Colon (tissue), 2 donors: ENCODE measurements around the gene PCBP3.

Experiments used
- FAIRE-seq: peaks from 2 replicates; lab custom pipeline; 2012; peaks lifted over from hg19 to GRCh38; lab: Jason Lieb, UNC
- donor health status: control.
- donor health status: control.

PCBP3 gene

DNA sequence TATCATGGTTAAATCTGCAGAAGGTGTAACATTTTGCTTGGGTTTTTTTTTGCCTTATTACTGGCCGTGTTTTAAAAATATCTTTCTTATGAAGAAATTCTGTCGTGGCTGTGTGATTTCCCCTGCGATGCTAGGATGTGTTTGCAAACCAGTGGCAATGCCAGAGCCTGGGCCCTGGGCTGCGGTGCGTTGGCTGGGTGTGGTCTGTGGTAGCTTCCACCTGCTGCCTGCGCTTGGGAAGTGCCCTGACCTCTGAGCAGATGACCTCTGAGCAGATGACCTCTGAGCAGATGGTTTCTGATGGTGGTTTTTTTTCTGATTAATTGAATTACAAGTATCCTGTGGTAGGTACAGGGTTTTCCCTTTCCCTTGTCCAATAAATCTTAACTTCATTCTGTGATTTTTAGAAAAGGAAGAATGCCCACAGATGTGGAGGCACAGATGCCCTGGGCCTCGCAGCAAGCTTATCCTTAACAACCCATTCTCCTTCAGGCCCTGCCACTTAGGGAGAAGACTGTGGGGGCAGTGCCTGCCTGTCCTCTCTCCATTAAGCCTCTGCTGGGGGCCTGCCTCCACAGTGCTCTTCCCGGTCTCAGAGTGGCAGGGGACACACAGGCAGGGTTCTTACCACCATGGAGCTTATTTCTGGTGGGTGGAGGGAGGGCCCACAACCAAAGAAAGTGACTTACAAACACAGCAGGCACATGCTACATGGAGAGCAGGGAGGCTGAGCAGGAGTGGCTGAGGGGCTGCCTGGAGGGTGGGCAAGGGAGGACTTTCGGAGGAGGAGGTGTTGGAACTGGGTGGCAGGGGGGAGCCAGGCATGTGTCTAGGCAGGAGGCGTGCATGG is 81.7 kb downstream of the PCBP3 start:
- FAIRE-seq, result no peak

DNA sequence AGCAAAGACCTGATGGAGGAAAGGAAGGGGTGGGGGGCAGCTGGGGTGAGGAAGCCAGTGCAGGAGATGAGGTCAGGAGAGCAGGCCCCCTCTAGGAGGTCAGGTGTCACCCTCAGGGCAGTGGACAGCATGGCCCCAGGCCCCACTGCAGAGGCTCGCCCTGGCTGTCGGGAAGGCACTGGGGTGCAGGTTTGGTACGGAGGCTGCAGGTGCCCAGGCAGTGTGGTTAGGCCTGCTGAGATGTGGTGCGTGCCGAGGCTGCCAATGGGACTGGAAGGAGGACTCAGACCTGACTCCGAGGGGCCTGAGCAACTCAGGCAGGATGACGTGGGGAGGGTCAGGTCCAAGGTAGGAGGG is 82.3 kb downstream of the PCBP3 start:
- FAIRE-seq, result no peak

DNA sequence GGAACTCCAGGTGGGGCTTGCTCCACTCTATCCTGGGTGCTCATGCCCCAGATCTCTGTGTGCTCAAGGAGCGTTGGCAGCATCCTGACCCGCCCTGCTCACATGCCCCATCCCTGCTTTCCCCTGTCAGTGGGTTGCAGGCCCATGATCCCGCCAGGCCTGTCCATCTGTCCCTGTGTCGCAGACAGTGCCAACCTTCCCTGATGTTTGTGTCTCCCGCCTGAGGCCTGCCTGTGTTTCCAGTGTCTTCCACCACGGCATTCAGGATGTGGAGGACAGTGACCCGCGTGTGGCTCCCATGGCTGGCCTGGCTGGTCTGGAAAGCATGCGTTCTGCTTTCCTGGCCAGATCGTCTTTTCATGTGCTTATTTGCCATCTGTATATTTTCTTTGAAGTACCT is 82.9 kb downstream of the PCBP3 start:
- FAIRE-seq, result no peak

DNA sequence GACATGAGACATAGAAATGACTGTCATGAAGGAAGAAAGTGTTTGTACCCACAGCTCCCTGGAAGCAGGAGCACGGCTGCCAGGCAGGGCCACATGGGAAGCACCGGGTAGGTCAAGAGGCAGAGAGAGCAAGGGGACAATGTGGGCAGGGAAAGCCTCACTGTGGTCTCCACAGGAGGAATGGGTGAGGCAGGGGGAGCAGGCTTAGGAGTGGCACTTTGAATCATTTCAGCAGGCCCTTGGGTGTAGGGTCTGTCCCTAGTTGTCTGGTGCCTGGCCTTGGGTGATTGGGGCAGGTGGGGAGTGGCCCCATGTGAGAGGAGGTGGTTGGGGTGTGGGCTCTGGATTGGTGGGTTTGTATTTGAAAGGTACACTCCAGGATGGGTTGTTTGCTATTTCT is 83.9 kb downstream of the PCBP3 start:
- no peak for FAIRE-seq

DNA sequence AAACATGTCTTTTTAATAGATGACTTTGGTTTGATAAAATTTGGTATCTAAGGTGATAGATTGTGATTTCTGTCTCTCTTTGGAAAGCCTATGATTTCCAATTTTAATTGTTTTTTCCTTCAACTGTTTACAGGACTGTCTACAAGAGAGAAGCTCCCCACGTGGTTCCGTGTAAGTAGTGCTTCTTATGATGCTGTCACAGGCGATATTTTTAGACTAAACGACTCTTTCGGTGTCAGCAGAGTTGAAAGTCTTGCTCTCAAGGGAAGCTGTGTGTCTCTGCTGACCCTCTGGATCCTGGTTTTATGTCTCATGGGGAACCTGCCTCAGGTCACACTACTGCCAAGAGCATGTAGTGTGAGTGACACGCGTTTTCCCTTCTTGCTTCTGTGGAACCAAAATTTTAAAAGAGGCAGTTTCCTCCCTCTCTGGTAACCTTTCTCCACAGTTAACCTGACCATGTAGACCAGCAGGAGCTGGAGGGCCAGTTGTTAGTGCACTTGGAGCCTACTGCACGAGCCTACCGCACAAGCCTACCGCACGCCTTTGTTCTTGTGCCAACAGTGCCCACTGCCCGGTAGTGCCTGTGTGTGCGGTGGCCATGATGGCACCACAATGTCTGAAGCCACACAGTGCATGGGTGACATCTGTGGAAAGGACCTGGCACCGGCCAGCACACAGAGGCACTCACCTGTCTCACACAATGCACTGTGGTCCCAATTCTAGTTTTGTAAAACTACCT is 91.9 kb downstream of the PCBP3 start:
- no peak for FAIRE-seq

DNA sequence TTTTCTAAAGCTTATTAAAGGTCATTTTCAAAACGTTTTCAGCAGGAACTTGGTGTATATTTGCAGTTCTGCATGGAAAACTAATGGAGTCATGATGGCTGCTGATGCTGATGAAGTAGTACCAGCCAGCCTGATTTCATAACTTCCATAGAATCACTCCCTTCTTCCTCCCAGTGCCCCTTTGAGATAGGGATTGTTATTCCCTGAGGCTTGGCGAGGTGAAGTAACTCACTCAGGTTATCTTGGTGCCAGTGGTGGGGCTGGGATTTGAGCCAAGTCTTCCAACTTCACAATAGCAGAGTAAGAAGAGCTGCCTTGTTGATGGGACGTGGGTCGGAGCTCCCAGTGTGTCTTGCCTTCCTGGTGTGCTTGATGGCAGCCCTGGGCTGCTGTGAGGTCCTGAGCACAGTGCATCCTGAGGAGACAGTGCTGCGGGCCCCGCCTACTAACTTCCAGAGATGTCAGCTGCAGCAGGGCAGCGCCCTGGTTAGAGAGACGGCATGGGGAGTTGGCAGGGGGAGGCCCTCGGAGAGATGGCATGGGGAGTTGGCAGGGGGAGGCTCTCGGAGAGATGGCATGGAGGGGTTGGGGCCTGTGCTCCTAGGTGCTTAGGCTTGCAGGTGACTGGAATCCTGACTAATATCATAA is 92.6 kb downstream of the PCBP3 start:
- no peak for FAIRE-seq

DNA sequence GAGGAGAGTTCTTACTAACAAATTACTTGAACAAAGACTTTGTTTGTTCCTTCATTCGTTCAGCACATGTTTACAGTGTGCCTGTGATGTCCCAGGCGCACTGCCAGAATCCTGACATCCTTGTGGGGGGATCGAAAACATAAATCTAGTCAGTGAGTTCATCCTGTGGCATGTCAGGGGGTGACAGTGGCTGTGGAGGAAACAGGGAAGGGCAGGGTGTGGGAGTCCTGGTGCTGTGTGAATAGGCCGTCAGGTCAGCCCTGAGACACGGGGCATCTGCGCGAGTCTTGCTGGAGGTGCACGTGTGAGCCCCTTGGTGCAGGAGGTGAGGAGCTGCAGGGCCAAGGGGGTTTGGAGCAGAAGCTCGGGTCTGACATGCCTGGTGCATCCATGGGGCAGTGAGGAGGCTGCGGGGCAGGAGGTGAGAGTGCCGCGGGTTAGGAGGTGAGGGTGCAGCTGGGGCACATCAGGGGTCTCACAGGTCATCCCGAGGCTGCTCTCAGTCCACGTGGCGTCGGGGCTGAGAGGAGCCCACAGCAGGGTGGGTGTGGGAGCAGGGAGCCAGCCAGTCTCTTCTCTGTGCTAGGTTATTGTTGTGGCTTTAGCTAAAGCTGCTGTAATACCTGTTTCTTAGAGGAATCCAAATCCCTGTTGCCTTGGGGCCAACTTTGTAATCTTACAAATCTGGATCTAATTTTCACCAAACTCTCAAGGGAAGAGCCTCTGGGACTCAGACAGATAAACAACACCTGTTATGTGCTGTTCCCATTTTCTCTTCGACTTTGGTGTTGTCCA is 93.4 kb downstream of the PCBP3 start:
- no peak for FAIRE-seq

DNA sequence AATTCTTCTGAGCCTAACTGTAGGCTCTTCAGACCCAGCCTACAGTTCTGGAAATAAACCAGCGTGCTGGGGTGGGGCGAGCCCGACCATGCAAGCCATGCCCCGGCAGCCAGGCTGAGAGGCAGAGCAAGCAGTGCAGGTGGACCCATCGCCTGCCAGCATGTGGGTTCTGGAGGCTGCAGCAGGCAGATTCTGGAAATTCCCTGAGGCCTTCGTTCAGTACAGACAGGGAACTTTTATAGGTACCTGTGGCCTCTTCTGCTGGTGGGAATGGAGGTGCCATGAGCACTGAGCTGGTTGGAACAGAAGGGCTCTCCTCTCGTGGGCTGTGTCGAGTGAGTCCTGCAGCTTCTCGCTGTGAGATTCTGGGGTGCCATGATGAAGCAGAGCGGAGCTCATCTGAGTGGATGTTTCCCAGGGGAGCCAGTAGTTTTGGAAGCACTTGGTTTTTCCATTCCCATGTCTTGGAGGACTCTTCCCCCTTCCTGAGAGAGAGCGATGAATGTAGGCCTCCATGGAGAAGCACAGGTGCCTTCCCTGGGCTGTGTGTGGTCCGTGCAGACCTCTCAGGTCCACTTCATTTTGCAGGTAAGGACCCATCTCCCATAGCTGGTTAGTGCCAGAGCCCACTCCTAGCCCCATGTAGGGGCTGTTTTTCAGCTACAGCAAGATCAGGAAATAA is 94.1 kb downstream of the PCBP3 start:
- no peak for FAIRE-seq

DNA sequence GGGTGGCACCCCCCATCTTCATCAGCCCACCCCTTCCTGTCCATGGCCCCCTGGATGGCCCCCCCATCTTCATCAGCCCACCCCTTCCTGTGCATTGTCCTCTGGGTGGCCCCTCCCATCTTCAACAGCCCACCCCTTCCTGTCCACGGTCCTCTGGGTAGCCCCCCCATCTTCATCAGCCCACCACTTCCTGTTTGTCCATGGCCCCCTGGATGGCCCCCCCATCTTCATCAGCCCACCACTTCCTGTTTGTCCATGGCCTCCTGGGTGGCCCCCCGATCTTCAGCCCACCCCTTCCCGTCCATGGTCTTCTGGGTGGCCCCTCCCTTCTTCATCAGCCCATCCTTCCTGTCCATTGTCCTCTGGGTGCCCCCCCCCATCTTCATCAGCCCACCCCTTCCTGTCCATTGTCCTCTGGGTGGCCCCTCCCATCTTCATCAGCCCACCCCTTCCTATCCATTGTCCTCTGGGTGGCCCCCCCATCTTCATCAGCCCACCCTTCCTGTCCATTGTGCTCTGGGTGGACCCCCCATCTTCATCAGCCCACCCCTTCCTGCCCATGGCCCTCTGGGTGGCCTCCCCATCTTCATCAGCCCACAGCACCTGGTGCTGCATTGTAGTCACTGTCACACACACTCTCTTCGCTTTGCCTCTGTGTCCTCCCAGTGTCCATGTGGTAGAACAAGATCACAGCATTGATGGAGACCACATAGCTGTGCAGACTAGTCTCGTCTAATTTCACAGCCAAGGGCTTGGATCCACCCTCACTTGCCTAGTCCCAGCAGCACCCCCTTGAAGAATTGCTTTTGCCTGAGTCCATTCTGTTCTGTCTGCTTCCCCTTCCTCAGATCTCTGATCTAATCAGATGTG is 95.9 kb downstream of the PCBP3 start:
- FAIRE-seq, result no peak

DNA sequence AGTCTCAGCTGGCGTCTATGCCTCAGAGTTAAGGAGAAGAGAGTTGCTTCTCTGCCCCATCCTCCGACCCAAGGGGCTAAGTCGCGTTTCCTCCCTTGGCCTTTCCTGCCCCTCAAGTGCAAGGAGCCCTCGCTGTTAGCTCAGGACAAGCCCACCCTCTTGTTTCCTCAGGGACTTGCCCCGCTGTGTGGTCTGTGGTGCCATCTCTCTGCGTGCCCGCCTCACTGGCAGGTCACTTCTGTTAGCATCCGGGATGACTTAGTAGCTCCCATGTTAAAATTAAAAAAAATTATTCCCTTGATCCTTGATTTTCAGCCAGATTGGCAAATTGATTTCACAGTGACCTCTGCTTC is 96.5 kb downstream of the PCBP3 start:
- no peak for FAIRE-seq

DNA sequence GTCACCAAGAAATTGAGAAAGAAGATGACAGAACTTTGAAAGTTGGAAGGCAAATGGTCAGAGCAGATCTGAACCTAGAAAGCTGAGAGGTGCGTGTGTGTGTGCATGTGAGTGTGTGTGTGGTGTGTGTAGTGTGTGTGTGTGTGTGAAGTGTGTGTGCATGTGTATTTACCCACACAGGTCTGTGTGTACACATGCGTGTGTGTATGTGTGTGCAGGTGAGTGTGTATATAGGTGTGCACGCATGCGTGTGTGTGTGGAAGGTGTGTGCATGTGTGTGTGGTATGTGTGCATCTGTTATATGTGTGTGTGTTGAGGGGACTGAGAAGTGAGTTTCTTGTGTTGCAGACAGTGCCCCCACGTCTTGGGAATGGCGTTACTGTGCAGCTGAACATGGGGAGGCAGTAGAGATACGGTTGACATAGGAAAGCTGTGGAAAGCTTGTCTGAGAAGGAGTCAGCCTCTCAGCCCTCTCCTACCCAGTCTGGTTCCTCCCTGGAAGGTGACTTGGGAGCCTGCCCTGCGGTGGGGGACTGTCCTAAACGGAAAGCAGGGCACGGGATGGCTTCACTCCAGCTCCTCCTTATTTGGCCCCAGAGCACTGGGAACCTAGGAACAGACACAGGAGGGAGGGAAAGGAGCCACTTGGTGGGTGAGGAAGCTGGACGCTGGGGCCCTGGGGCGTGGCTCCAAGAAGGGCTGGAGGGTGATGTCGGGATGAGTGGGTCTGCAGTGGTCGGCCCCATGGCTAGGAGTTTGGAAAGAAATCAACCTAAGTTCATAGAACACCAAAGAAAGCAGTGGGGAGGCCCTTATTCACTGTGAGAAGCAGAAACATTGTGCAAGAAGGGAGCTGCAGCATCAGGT is 97.2 kb downstream of the PCBP3 start:
- FAIRE-seq, result no peak

DNA sequence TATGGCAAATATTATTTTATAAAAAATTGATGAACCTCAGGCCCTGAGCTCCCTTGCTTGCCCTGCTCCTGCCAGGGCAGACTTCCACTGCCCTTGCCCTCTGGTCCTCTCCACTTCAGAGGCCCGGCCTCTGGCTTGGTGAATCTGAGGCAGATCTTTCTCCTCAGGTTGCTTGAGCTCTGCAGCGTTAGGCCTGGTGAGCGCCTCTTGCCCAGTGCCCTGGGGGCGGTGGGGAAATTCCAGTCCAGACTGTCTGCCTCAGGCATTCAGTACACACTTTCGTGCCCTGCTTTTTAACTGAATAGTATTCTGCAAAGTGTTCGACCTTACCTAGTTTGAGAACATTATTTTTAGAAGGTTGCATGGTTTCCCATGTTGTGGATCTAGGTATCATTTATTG is 98.2 kb downstream of the PCBP3 start:
- FAIRE-seq, result no peak

DNA sequence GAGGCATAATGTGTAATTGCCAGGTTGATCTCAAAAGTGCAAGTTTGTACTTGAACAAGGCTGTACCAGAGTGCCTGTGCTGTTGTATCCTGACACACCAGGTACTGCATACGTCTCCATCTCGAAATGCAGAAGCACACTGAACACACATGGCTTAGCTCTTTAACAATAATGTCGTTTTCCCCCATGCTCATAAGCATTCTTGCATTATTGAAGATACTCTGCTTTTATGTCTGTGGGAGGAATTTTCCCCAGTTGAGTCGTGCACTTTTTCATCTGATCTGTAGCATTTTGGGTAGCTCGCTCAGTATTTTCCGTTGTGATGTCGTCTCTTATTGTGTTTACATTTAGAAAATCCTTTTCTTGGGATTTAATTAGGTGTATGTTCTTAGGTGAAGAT is 98.7 kb downstream of the PCBP3 start:
- no peak for FAIRE-seq

DNA sequence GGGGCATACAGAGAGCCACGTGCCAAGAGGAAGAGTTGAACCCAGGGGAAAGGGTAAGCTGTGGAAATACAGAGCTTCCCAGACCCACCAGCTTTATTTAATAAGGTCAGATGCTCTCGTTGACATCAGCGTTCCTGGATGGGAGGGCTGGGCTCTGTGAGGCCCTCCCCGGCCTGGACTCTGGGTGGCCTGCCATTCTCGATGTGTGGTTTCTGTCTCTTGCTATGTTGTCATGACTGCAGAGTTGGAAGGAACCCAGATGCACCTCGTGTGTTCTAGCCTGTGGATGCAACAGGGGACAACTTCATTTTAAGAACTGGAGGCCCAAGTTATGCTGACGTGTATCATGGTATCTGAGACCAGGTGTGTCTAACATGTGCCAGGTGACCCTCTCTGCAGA is 101.7 kb downstream of the PCBP3 start:
- FAIRE-seq, result no peak

DNA sequence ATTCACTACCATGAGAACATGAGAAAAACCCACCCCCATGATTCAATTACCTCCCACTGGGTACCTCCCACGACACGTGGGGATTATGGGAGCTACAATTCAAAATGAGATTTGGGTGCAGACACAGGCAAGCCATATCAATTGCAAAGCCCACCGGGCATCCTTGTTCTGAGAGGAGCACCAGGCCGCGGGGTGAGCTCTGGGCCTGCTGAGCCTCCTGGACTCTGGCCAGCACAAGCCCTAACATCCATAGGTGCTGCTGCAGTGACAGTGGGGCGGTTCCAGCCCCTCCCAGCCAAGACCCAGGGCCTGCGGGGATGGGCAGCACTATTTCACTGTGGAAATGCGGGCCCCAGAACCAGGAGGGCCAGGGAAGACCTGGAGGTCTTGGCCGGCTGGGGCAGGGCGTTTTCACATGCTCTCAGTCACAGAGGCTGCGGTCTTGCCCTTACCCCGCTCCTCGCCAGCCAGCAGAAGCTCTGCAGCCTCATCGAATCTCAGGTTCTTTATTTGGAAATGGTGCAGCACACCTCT is 103.8 kb downstream of the PCBP3 start:
- FAIRE-seq, result no peak

DNA sequence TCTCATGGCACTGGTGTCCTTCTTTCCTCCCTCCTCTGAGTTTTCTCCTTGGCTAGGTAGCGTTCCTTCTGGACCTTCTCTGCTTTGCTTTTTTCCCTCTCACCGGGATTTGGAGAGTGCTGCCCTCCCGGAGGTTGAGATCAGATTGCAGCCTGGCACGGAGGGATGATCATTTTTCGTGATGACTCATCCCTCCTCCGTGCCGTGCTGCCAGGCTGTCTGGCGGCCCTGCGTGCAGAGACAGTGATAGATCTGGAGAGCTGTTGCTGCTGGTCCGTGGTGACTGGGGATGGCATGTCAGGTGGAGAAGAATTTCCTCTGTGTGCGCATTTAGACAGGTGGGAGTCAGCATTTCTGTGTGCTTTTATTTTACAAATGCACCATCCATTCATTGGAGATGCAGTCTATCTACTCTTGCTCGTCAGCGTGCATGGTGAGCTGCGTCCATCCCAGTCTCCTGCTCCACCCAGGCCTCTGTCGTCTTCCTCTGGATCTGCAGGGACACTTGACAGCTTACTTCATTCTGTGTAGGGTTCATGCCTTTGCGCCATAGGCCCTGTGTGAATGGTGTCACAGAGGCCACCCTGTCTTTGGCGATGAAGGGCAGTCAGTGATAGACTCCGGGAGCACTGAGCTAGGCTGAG is 104.4 kb downstream of the PCBP3 start:
- FAIRE-seq, result no peak

DNA sequence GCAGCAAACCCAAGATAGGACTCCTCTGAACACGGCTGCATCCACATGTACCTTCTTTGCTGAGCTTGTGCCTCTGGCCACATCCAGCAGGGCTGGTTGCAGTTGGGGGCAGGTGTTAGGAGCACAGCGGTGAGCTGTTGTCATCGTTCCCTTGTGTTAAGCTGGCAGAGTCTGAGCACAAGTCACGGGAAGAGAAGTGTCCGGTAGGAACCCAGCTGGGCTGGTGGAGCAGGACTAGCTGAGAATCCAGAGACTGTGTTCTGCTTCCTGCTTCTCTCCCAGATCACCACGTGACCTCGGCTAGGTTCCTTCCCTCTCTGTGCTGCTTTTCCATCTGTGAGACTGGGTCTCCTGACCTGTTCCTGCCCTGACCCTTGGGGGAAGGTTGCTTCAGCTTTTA is 105.1 kb downstream of the PCBP3 start:
- FAIRE-seq, result no peak

DNA sequence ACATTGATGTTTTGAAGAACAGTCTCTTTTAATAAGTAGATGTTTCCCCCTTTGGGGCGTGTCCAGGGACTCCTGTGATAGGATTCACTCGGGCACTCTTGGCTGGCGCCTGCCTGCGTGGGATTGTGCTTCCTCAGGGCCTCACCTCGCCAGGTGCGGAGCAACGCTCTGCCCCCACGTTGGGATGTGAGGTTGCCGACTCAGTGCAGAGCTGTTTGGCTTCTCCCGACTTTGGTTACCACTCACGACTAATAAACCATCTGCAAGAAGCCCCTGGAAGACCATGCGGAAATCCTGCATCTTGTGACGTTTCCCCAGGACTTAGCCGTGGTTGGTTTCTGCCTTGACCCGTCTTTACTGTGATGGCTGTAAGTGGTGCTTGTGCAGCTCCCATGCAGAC is 106.4 kb downstream of the PCBP3 start:
- FAIRE-seq, result no peak

DNA sequence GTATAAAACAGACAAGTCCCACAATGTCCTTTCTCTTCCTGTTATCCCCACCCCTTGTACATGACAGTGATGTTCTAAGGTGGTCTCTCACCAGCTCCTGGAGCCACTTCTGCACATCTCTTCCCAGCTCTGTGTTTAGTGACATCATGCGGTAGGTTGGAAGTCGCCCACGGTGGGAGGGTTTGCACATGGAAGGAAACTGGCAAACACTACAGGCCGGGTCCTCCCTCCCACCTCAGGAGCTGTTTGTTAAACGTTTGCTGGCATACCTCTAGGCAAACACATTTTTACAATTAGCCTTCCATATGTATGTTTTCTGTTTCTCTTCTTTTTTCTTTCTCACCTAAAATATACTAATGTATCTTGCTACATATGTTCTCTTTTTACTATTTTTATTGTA is 107.4 kb downstream of the PCBP3 start:
- FAIRE-seq, result no peak
